Breast epithelium (tissue), 3 donors: ENCODE measurements around the gene SNTB2.

Experiments used
- CTCF ChIP-seq, 3 donors: fragments of 450-650 bp; IDR thresholded peaks; one replicate each; pipeline ENCODE4 v1.5.1; 2016 to 2017; ENCODE audit warnings: antibody characterized with exemption in 3 of 3, mild to moderate bottlenecking in 3 of 3, moderate library complexity in 3 of 3
- POLR2A ChIP-seq: fragments of 450-650 bp; IDR thresholded peaks from one replicate; pipeline ENCODE4 v1.6.1; 2016; ENCODE audit warnings: antibody characterized with exemption, mild to moderate bottlenecking, moderate library complexity
- POLR2AphosphoS5 ChIP-seq, 3 donors: sonication (generic); formaldehyde crosslinking; IDR thresholded peaks; one replicate each; pipeline ENCODE4 v1.6.1; 2017; ENCODE audit warnings: antibody characterized with exemption in 3 of 3

- no peak for TF ChIP-seq CTCF (IDR thresholded peaks at IDR 0.05)
- TF ChIP-seq POLR2A, result no peak
- TF ChIP-seq POLR2AphosphoS5 (IDR thresholded peaks at IDR 0.05), result no peak
Measured at GRCh38 chr16:69325784-69326171, 138.8 kb downstream of the SNTB2 start.
